Fibroblast of skin of back (primary cell): ENCODE results near the gene COL26A1.

Source experiments
- DNase-seq: peaks from one replicate; pipeline ENCODE4 v3.0.0-alpha.2; 2013

The COL26A1 gene

DNA sequence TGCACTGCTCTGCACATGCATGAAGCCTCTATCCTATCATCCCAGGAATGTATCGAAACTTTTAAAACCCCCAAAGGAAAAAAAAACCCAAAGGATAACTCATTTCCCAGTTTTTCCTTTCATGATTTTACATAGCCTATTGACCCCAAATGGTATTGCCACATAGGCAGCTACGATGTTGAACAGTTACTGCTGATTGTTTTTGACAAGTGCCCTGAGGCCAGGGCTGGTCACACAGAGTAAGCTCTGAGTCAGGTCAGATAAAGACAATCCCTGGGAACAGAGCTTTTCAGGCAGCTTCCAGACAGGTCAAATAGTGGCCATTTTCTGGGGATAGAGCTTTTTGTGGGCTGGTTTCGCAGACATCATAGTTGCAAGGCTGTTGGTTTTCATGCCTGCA, 214.3 kb downstream of the COL26A1 start:
- no peak for DNase-seq

DNA sequence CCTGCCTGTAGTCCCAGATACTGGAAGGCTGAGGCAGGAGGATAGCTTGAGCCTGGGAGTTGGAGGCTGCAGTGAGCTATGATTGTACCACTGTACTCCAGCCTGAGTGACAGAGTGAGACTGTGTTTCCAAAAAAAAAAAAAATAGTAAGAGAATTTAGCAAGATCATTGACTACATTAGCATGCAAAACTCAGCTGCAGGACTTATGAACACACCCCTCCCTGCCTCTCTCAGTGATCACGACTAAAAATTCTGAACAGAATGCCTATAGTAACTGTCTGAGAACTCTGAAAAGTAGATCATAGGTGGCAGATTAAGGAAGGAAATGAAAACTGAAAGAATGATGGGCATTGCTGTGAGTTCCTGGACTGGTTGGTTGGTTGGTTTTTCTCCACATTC, 215.9 kb downstream of the COL26A1 start:
- DNase-seq = no peak

DNA sequence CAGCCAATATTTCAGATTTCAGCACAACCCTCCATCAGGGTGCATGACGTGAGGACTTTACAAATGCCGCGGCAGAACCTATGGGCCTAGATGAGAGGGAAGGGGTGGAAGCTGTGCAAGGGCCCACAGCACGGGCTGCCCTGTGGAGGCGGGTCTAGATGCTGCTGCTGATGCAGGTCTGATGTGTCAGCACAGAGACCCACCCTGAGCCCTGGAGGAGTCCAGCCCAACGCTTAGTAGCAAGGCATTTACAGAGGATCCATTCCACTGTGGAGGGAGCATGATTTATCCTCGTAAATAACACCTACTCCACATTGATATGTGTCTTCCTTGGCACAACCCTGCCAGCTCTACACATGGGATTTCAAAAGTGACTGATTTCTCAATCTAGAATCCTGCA, 217.9 kb downstream of the COL26A1 start:
- no peak for DNase-seq

DNA sequence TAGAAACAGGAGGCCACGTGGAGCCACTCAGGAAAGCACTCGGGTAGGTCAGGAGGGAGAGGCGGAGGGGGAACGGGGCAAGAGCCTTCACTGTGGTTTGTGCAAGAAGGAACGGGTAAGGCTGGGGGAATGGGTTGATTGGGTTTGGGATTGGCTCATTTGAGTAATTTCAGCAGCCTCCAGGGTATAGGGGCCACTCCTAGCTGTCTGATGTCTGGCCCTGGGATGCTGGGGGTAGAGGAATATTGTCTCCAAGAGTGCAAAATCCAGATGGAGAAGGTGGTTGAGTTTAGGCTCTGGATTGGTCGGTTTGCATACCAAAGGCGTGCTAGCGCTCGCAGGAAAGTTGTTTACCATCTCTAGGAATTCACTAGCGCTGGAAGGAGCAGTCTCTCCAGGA, 219.2 kb downstream of the COL26A1 start:
- DNase-seq = no peak

DNA sequence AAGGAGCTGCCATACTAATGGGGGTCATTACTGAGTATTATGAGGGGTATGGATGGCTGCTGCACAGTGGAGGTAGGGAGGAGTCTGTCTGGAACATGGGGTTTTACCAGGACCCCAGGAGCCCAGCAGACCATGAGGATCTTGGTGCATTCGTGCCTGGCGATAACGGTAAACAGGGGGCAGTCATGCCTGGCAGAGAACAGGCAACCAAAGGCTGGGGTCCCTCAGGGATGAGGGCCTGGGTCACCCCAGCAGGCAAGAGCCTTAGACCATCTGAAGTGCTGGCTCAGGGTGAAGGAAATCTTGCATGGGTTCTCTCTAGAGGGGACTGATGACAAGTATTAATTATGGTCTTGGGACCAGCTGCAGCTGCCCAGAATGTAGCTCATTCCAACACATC, 220.3 kb downstream of the COL26A1 start:
- DNase-seq = no peak

DNA sequence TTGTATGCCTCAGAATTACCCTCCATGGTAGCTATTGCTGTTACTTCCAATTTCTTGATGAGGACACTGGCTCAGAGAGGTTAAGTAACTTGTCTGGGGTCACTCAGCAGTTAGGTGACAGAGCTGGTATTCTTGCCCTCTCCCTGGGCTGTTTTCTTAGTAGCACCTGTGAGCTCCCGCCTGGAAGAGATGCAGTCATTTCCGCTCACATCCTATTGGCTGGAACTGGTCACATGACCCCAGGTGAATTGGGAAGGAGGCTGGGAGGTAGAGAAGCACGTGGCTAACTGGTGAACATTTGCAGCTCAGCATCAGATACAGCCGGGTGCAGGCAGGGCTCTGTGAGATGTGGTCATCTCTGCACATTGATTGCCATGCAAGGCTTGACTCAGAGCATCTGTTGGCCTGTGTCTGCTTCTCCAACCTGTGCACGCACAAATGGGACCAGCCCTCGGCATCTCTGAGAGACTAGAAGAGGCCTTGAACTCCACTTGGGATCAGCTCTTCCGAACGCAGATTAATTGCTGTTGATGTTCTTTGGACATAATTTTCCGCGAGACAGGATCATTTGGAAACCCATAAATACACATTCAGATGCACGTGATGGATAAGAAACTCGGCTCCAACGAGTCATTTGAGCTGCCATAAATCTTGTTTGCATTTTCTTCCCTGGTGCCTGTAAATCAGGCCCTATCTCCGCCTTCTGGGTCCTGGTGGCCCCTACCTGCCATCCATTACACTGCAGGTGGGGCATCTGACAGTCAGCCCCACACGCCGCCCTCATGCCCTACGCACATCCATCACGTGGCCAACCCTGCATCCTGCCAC, 223.6 kb downstream of the COL26A1 start:
- DNase-seq = no peak

DNA sequence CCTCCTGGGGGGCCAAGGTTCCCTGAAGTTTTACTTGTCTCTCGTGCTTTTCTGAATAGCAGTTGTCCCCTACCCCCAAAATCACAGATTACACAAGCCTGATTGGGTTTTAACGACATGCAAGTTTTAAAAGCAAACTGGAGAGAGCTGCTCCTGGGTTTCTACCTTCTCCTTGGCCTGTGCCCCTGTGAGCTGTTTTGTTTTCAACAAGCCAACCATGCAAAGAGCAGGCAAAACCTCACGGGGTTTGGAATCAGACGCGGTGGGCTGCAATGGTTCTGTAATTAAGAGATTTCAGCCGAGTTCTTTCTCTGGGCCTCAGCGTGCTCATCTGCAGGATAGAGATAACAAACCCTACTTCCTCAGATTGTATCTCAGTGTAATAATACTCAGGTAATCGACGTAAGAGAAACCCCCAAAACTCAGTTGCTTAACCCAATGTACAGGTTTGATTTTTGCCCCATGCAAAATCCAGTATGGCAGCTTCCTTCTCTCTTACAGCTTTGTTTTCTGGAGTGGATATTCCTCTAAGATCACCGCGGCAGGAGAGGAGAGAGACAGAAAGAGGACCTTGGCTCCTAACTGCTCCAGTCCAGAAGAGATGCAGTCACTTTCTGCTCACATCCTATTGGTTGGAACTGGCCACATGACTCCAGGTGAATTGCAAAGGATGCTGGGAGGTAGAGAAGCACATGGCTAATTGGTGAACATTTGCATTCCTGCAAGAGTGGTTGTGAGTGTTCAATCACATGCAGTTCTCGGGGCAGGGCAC, 224.4 kb downstream of the COL26A1 start:
- DNase-seq = no peak

DNA sequence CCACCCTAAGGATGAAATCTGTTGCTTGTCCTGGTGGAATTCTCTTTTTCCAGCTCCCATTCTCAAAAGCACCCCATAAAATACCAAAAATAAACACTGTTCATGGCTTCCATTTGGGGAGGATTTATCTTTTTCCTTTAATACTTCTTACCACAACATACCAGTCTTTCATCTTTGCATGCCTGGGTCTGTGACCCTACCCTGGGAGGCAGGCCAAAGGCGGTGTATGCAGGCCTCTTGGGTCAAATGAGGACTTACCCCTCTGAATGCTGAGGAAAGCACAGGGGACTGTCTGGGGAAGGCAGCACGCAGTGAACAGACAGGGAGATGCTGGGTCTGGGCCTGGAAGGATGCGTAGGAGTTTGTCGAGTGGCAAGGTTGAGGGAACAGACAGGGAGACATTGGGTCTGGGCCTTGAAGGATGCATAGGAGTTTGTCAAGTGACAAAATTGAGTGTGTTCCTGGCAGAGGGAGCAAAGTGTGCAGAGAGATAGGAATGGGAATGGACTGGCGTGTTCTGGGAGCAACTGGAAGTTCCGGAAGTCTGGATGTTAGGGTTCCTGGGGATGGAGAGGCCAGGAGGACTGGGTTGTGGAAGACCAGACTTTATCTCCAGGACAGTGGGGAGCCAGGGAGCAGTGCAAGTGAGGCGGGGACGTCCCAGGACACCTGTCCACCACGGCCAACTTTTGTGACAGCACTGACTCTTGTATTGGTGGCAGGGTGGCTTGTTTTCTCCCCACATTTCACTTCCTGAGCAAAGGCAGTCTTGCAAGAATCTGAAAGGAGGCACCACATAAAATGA, 225.7 kb downstream of the COL26A1 start:
- DNase-seq = no peak

DNA sequence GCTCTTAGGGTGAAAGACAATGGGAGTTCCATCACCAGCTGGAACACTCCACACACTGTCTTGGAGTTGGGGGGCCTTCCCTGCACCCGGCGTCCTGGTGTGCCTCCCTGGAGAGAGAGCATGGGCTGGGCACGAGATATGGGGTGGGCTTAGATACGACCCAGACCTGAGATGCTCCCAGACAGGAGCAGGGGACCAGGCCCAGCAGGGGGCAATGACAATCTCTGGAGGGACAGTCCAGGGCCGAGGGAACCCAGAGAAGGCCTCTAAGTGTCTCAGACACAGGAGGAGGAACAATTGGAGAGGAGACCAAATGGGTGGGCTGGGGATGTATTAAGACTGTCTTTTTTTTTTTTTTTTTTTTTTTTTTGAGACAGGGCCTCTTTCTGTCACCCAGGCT, 226.4 kb downstream of the COL26A1 start:
- no peak for DNase-seq

DNA sequence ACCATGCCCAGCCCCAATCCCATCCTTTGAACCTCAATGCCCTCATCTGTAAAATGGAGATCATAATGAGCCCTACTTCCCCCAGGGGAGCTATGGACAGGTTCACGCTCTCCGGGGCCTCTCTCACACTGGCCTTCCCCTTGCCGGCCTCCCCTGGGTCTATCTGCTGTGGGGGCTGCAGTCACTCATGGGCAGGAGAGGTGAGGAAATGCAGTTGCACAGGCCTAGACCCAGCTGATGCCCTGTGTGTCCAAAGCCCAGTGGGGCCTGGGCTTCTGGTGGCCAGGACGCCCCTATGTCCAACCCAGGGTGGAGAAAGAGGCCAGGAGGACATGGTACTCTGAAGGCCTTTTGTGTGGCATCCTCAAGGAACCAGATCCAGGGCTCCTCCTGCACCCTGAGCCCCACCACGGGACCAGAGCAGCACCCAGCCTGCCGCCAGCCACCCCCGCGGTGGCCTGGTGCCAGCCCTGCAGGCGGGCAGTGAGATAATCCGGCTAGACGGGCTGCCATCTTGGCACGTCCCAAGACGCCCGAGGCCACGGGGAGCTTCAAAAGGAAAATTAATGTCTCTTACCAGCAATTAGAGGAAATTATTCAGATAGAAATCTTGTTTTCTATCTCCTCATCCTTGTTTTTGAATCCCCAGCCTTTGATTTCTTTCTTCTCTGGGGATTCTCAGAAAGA, 227.4 kb downstream of the COL26A1 start:
- DNase-seq = no peak

DNA sequence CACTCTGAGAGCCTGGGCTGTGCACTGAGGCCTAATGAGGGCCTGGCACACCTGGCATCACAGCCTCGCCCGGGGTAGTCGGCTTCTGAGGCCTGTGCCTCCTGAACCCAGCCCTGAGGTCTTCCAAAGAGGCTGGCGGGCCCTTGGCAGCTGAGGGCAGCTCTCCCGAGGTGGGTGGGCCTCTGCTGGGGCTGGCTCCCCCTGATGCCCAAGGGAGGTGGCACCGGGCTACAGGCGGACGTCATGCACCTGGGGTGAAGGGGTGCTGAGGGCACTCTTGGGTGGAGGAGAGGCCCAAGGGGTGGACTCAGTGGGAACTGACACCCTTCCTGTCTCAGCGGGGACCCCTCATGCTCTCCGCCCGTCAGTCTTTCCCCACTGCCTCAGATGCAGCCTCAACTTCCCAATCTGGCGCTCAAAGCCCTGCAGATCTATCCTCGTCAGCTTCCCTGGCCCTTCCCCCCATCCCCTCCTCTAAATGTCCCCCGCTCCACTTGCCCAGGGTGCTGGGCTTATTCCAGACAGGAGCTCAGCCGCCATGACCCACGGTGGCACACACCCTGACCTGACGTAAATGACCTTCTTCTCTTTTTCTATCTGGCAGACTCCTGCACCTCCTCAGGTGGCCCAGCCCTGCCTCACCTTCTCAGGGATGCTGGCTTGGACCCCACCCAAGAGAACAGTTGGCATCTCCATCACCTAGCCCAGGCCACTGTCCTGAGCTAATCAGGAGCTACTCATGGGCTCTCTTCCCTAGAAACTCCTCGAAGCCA, 228.2 kb downstream of the COL26A1 start:
- DNase-seq = no peak

DNA sequence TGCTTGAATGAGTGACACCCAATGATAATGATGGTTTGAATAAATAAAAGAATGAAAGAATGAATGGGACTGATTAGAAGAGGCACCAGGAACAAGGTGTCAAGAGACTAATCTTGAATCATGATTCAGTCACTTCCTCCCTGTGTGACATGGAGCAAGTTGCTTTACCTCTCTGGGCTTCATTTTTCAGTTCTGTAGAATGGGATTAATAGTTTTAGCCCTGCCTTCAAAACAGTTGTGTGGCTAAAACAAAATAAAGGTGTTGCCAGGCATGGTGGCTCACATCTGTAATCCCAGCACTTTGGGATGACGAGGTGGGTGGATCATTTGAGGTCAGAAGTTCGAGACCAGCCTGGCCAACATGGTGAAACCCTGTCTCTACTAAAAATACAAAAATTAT, 228.8 kb downstream of the COL26A1 start:
- no peak for DNase-seq

DNA sequence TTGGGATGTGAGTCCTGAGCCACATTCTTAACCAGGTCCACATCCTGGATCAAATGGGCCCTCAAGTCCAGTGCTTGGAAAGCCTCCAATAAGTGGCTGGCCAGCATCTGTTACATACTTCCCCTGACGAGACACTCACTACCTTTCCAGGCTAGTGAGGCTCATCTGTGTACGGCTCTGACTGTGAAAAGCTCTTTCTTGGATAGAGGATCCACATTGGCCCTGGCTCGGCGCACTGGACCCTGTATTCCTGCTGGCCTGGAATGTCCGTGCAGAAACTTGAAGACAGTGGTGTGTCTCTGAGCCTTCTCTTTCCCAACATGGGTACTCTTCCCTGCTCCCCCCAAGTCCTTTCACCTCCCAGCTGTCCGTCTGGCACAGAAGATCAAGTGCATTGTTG, 230.9 kb downstream of the COL26A1 start:
- no peak for DNase-seq

DNA sequence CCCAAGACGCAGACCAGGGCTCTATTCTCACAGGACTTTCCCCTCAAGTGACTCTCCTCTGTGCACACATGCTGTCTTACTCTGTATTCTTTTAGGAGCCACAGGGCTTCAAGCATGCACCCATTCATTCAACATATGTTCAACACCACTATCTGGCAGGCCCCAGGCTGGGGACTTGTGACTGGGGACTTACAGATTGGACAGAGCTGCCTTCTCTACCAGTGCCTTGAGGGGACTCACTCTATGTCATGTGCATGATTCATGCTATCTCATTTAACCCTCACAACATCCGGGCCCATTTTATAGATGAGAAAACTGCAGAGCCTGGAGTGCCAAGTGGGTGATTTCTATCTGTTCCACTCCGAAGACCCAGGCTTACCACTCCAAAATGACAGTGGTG, 232.1 kb downstream of the COL26A1 start:
- no peak for DNase-seq

DNA sequence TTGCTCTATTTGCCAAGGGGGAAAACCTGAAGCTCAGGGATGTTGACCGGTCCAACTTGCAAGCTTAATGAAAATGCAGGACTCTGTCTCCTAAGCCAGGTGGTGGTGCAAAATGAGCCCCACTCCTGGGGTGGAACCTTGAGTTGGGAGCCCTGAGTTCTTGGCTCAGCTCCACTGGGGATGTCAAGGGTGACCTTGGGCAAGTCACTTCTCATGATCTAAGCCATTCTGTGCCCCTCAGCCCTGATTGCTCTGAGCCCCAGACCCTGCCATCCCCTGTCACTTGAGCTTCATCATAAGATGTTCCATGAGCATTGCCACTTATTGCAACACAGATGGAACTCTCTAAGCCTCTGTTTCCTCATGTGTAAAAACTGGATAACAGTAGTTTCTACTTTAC, 232.6 kb downstream of the COL26A1 start:
- no peak for DNase-seq

DNA sequence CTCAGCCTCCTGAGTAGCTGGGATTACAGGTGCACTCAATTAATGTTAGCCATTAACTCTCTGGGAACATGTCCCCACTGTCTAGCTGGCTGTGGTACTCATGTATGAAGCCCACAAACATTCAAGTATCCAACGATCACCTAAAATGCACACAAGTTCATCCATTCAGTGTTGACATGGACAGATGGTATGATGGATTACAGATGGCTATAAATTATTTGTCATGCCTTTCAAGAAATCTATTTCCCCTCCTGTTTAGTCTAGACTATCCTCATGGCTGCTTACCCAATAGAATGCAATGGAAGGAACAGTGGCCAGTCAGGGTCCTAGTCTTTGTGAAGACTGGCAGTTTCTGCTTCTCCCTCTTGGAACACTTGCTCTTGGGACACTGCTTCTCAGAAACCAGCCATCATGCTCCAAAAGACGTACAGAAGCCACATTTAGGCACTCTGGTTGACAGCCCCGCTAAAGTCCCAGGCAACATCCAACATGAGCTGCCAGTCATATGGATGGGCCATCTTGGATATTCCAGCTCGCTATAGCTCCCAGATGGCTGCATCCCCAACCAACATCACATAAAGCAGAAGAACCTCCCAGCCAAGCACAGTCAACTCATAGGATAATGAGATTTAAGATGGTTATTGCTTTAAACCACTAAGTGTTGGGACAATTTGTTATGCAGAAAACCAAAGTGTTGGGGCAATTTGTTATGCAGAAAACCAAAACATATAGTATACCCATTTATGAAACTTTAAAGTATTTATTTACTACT, 233.3 kb downstream of the COL26A1 start:
- no peak for DNase-seq

DNA sequence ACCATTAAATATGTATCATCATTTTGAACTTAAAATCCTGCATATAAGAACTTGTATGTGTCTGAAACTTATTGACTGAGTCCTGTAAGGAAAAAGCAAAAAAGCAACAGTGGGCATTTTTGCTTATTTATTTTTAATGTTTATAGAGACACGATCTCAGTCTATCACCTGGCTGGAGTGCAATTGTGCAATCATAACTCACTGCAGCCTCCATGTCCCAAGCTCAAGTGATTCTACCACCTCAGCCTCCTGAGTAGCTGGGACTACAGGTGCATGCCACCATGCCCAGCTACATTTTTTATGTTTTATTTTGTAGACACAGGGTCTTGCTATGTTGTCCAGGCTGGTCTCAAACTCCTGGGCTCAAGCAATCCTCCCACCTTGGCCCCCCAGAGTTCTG, 234.2 kb downstream of the COL26A1 start:
- no peak for DNase-seq

DNA sequence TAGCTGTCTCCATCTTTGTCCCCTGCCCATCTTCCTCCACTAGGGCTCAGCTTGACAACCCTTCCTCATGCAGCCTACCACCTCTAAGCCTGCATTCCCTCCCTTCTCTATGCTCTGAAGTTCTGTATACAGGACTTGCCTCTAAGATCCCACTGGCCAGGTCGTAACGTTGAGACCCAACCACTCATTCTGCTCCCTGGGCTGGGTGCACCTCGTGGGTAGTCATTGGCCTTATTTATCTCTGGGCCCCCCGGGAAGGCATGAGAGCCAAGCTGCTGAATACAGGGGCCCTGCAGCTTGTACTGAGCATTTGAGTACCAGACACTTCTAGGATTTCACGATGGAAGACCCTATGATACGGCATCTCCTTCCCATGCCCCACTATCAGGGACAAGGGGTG, 235.3 kb downstream of the COL26A1 start:
- no peak for DNase-seq

DNA sequence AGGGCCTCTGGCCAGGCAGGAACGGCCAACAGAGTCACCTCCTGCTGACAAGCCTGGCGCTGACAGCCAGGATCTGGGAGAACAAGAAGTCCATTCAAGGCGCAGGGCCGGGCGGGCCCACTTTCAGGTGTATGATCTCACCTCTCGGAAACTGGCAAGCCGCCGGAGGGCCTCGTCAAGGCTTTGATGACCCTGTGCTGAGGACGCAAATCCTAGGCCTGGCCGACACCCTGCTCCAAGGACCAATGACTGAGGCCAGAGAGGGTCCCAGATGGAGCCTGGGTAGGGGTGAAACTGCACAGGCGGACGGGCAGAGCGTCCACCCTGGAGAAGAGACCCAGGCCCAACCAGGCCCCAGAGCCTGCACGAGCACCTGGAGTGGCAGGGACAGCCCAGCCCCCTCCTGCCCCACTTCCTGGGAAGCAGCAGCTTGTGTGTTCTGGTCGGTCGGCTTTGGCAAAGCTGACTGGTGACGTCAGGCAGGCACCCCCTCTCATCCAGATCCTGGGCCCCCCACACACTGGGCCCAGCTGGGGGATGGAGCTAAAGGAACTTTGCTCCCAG, 235.8 kb downstream of the COL26A1 start:
- DNase-seq = no peak

DNA sequence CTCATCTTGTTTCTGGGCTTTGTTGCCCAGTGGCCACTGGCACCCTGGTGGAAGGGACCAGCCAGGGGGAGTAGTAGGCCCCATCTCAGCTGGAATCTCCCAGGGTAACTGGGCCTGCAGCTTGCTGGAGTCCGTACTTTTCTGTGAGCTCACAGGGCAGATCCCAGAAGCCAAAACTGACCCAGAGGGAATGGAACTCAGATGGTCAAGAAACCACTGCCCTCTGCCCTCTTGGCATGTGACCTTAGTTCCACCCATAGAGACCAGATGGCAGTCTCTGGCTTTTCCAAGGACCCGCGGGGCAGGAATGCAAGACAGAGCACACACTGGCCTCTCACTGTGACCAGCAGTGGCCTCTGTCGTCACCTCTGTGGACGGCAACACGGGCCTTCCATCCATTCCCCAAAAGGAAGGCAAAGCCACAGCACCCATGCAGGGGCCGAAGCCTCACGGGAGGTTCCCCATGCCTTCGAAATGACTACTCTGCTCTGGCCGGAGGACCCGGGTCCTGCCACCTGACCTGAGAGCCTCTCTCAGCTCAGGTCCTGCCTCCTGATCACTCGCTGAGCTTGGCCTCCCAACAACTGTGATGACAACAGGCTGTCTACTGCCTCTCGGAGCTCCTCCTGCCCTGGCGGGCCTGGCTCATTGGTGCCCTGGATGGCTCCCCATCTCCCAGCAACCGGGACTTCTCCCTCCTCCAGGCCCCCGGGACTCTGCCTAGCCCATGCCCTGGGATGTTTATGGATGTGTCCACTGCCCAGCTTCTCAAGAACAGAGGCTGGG, 236.5 kb downstream of the COL26A1 start:
- no peak for DNase-seq
